ENCODE results near the gene OR10T2.

The OR10T2 gene

DNA sequence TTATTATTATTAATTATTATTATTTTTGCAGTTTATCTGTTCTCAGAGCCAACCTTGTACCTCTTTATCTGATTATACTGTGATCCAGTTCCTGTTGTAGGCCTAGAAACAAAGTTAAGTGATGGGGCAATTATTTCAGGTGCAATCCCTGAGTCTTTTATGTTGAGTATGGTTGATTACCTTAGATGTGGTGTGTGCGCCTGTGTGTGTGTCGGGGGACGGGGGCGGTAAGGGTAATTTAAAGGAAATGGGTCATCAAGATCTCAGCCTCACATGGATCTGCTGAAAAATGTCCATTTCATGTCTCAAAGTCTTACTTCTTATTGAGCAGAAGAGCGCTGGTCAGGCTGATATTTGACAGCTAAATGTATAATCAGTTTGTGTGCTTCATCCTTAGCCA is 7.8 kb upstream of the OR10T2 start (continued):
- TF ChIP-seq, protein P1, sequence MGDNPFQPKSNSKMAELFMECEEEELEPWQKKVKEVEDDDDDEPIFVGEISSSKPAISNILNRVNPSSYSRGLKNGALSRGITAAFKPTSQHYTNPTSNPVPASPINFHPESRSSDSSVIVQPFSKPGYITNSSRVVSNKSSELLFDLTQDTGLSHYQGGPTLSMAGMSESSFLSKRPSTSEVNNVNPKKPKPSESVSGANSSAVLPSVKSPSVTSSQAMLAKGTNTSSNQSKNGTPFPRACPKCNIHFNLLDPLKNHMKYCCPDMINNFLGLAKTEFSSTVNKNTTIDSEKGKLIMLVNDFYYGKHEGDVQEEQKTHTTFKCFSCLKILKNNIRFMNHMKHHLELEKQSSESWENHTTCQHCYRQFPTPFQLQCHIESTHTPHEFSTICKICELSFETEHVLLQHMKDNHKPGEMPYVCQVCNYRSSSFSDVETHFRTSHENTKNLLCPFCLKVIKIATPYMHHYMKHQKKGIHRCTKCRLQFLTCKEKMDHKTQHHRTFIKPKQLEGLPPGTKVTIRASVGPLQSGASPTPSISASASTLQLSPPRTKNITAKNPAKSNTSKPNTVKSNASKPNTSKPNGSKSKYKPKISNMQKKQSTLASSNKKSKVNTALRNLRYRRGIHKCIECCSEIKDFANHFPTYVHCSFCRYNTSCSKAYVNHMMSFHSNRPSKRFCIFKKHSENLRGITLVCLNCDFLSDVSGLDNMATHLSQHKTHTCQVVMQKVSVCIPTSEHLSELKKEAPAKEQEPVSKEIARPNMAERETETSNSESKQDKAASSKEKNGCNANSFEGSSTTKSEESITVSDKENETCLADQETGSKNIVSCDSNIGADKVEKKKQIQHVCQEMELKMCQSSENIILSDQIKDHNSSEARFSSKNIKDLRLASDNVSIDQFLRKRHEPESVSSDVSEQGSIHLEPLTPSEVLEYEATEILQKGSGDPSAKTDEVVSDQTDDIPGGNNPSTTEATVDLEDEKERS (tag by site-specific recombination; IDR thresholded peaks at IDR 0.05): no peak
- TF ChIP-seq ZNF660 (tag by site-specific recombination; IDR thresholded peaks at IDR 0.05) (no peak), TSHZ1 (tag by site-specific recombination; IDR thresholded peaks at IDR 0.05; ENCODE audit: borderline replicate concordance) (no peak), OVOL3 (tag by site-specific recombination; IDR thresholded peaks at IDR 0.05) (no peak), ZNF76 (tag by site-specific recombination; IDR thresholded peaks at IDR 0.05; ENCODE audit: borderline replicate concordance, low read depth) (no peak), ZNF174 (tag by site-specific recombination; IDR thresholded peaks at IDR 0.05) (no peak)

- H3K4me3 ChIP-seq (ENCODE audit: low read depth, low read length): no peak overlapping the region
- no peaks in the 10 kb centered on the region for H3K9me3 ChIP-seq (ENCODE audit: control insufficient read depth, insufficient read depth, low read depth, low read length)
- H3K4me1 ChIP-seq (ENCODE audit: control insufficient read depth, insufficient read depth, low read length): no peaks in the 10 kb centered on the region
- H3K36me3 ChIP-seq (ENCODE audit: control insufficient read depth in 2 of 2, insufficient read depth in 1 of 2, low read length in 2 of 2): no peaks in the 10 kb centered on the region
- H3K27ac ChIP-seq (ENCODE audit: extremely low read depth, low read depth, low read length): no peak overlapping the region
- POLR2A ChIA-PET: no interaction called here
- CTCF ChIA-PET: no interaction called here
- TF ChIP-seq BCL6B (tag by site-specific recombination; IDR thresholded peaks at IDR 0.05) (no peak), KLF16 (tag by site-specific recombination; IDR thresholded peaks at IDR 0.05) (no peak), ZNF548 (tag by site-specific recombination; IDR thresholded peaks at IDR 0.05) (no peak), ATF2 (tag by site-specific recombination; IDR thresholded peaks at IDR 0.05; ENCODE audit: low read depth) (no peak), ZNF223 (tag by site-specific recombination; IDR thresholded peaks at IDR 0.05) (no peak), REPIN1 (tag by site-specific recombination; IDR thresholded peaks at IDR 0.05; ENCODE audit: low read depth) (no peak), ZBTB8A (tag by site-specific recombination; IDR thresholded peaks at IDR 0.05) (no peak), ZNF610 (tag by site-specific recombination; IDR thresholded peaks at IDR 0.05; ENCODE audit: borderline replicate concordance) (no peak), ZNF830 (tag by site-specific recombination; IDR thresholded peaks at IDR 0.05; ENCODE audit: low read depth) (no peak), REST (tag by site-specific recombination; IDR thresholded peaks at IDR 0.05) (no peak), TCF7L2 (IDR thresholded peaks at IDR 0.05; ENCODE audit: borderline replicate concordance, low read depth, low read length) (no peak), ZSCAN18 (tag by site-specific recombination; IDR thresholded peaks at IDR 0.05) (no peak), ZNF837 (tag by site-specific recombination; IDR thresholded peaks at IDR 0.05) (no peak)
- TF ChIP-seq, protein P2, sequence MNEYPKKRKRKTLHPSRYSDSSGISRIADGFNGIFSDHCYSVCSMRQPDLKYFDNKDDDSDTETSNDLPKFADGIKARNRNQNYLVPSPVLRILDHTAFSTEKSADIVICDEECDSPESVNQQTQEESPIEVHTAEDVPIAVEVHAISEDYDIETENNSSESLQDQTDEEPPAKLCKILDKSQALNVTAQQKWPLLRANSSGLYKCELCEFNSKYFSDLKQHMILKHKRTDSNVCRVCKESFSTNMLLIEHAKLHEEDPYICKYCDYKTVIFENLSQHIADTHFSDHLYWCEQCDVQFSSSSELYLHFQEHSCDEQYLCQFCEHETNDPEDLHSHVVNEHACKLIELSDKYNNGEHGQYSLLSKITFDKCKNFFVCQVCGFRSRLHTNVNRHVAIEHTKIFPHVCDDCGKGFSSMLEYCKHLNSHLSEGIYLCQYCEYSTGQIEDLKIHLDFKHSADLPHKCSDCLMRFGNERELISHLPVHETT (tag by site-specific recombination; IDR thresholded peaks at IDR 0.05): no peak
Observed at GRCh38 chr1:158400871-158401270, 1.6 kb upstream of the OR10T2 start.

Measured in HEK293 (cell line).